Brain pericyte (primary cell): ENCODE measurements around the gene ACER1.
"Not testable (repeated sequence)": the region's sequence is repeated elsewhere in the genome, so short reads cannot be mapped to it uniquely, and the experiment has no call there.

Source experiments
- DNase-seq: peaks from one replicate; pipeline ENCODE4 v3.0.0-alpha.2; 2012; ENCODE audit warnings: low read depth, low spot score

ACER1 gene

DNA sequence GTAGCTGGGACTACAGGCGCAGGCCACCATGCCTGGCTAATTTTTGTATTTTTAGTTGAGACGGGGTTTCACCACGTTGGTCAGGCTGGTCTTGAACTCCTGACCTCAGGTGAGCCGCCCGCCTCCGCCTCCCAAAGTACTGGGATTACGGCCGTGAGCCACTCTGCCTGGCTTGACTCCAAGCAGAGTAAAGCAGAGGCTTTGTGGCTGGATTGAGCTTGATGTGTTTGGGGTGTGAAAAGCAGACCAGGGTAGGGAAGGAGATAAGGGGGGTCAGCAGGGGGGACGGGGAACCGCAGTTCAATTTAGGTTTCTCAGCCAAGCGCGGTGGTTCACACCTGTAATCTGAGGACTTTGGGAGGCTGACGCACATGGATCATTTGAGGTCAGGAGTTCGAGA lies 23.8 kb upstream of the ACER1 start:
- no peak for DNase-seq

GRCh38 chr19:6355321-6356040 lies 22.1 kb upstream of the ACER1 start:
- DNase-seq: not testable (repeated sequence)

- DNase-seq: no peak
Observed at GRCh38 chr19:6354098-6354674, 20.8 kb upstream of the ACER1 start.

DNA sequence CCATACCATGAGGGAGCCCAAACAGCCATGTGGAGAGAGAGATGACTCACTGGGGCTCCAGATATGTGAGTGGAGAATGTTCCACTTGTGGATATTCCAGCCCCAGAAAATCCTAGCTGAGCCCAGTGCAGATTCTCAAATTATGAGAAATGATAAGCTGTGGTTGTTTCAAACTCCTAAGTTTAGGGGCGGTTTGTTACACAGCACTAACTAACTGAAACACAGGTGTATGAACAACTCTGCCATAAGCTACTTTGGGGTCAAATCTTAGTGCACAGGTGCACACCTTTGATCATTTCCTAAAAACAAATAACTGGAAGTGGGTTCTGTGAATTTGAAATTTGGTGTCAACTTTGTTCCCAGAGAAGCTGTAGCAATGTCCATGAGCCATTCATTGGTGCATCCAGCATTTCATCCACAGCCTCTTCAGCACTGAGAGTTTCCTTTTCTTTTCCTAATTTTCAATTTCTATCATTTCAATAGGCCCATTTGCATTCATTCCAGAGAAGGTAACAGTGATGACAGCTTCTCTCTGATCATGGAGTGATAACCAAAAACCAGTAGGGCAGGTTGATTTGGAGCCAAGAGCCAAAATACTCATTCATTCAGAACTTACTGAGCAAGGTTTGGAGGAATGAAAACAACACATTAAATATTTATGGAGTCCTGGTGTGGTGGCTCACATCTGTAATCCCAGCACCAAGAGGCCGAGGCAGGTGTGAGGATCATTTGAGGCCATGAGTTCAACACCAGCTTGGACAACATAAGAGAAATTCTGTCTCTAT lies 19.2 kb upstream of the ACER1 start:
- no peak for DNase-seq

GRCh38 chr19:6350688-6351087 lies 17.3 kb upstream of the ACER1 start:
- no peak for DNase-seq

GRCh38 chr19:6349271-6349670 lies 15.9 kb upstream of the ACER1 start:
- DNase-seq: not testable (repeated sequence)

DNA sequence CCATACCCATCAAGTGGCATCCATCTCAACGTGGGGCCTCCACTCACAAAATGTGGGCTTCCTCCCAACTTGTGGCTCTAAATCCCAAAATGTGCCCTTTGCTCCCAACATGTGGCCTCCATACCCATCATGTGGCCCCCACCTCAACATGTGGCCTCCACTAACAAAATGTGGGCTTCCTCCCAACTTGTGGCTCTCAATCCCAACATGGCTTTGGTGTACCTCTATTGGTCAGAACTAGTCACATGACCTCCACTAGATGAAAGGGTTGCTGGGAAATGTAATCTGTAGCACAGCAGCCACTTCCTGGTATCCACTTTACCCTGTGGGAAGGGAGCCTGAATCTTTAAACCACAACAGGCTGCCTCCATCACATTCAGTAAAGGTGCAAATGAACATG lies 10.1 kb upstream of the ACER1 start:
- DNase-seq: no peak

DNA sequence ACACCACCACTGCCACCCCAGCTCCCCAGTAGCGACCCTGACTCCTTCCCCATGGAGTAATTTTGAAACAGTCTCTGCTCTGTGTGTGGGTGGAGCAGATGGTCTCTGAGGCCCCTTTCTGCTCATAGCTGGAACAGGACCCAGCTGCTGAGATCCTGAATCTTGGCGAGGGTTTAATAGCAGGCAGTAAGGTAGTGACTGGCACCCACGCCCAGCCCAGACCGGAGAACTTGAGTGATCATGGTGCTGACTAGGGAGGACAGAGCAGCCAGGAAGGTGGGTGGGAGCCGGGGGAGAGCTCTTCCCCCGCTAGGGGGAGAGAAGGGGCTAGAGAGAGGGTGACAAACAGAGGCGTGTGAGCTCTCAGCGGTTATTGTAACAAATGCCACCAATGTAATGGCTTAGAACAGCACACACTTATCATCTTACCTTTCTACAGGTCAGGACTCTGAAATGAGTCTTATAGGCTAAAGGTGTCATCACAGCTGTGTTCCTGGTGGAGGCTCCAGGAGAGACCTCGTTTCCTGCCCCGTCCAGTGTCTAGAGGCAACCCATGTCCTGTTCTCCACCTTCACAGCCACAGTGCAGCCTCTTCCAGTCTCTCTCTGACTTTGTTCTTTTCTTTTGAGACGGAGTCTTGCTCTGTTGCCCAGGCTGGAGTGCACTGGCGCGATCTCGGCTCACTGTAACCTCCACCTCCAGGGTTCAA lies 7.2 kb upstream of the ACER1 start:
- DNase-seq: no peak

GRCh38 chr19:6334490-6335285 lies 1.3 kb upstream of the ACER1 start:
- no peak for DNase-seq

DNA sequence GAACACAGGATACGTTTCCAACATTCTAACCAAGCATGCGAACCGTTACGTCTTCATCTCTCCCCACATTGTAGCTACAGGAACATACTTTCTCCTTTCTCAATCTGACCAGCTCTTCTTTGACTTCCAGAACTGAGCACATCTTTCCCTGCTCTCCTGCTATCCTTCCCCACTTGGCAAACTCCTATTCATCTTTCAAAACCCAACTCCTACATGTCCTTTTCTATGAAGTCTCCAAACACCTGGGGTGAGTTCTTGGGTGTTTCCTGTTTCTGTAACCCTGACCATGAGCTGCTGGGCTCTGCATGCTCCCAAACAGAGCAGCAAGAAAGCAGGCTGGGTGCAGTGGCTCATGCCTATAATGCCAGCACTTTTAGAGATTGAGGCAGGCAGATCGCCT lies 6.6 kb downstream of the ACER1 start:
- no peak for DNase-seq

- DNase-seq: no peak
Observed at GRCh38 chr19:6325614-6326013, 7.8 kb downstream of the ACER1 start.

GRCh38 chr19:6324757-6325156 lies 8.7 kb downstream of the ACER1 start:
- no peak for DNase-seq

DNA sequence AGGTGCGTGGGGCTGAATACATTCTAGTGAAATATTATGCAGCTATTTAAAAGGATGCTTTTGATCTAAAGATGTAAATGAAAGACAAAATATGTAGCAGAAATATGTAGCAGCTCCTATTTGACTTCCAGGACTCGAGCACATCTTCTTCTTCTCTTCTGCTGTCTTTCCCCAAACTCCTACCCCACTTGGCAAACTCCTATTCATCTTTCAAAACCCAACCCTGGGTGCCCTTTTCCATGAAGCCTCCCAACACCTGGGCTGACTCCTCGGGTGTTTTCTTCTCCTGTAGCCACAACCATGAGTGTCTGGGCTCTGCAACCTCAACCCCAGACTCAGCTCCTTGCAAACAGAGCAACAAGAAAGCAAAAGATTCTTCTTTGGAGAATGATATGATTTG lies 11.1 kb downstream of the ACER1 start:
- no peak for DNase-seq

GRCh38 chr19:6319376-6319775 lies 14.0 kb downstream of the ACER1 start:
- DNase-seq: no peak

DNA sequence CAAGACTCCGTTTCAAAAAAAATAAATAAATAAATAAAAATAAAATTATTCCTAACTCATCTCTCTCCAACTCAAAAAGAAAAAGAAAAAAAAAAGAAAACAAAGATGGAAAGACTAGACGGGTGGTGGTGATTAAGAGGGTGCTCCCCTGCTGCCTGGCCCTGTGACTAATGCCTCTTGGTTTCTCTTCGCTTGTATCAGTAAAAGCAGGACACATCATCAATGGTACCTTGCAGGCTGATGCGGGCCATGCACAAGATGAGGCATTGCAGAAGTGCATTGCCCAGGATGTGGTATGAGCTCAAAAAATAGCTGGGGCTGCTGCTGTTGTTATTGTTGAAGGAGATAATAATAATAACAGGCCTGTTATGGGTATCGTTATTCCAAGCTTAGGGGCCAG lies 14.6 kb downstream of the ACER1 start:
- no peak for DNase-seq

GRCh38 chr19:6315646-6316045 lies 17.8 kb downstream of the ACER1 start:
- not testable (repeated sequence) for DNase-seq

DNA sequence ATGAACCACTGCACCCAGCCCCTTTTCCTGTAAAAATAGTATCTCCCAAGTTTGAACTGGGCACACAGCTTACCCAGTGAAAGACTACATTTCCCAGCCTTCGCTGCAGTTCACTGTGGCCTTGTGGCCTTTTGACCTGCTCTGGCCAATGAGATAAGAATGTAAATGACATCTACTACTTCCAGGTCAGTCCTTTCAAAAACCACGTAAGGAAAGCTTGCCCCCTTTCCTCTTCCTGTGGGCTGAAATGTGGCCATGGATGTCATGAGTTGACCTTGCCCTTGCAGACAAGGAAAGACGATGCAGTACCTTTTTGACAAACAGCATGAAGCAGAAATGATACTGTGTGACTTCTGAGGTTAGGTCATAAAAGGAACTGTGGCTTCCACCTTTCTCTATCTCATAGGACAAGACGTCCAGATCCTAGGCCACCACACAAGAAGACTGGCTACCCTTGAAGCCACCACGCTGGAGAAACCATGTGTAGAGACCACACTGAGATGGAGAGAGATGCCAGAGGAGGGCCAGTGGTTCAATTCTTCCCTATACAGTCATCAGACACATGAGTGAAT lies 19.9 kb downstream of the ACER1 start:
- DNase-seq: no peak

DNA sequence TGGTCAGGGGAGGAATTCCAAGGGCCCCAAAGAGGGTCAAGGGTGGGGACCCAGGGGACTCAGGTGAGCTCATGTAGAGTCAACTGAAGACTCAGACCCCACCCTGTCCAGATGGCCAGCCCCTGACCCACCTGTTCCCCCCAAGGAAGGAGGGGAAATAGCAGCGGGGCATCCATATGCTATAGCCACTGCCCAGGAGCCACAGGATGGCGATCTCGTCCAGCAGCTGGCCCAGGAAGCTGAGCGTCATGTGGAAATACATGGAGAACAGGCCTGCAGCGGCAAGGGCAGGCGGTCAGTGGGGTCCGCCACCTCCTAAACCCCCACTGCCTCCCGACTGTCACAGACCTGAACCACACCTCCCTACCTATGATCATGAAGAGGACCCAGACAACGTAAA lies 21.4 kb downstream of the ACER1 start:
- DNase-seq: no peak

DNA sequence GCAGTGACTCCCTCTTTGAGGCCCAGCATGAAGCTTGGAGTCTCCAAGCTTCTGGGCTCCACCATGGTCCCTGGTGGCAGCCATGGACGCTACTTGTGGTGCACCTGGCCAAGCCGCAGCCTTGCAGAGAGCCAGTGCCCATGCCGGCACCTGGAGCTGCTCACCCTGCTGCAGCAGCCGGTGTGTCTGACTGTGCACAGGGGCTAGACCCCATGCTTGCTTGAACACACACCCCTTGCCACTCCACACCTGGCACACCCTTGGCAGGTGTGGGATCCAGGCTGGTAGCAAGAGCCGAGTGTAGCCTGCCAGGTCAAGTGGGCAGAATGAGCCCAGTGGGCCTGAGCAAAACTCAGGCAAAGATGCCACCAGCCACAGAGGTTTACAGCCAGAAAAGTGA lies 35.0 kb downstream of the ACER1 start:
- DNase-seq: no peak

DNA sequence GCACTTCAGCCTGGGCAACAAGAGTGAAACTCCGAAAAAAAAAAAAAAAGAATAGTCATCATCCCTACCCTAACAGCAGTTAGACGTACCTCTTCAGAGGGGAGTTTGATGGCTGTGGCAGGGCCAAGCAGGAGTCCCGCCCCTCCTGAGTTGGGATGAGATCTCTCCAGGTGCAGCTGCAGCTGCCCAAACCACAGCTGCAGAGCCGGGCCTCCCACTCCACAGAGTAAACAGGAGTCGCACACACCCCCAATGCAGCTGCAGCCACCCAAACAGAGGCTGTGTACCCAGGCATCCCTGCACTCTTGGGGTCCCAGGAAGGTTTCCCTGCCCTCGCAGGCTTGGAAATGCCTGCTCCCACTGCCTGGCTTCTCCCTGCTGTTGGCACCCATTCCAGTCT lies 36.2 kb downstream of the ACER1 start:
- no peak for DNase-seq

- no peak for DNase-seq
Observed at GRCh38 chr19:6292006-6292405, 41.4 kb downstream of the ACER1 start.
